ENCODE measurements around the gene ANKRD34B. TPM values are rescaled to one million over a fixed set of nuclear protein-coding genes. Genes with fewer than 3 reads are reported as not detected.

ANKRD34B gene
- polyA plus RNA-seq, 1 donor (not counting 4 experiments of a cell fraction or from before 2014, with no cell fraction given), result not detected

- dilution Hi-C loops (cut with MboI; ENCODE audit: extremely low pct_ligation_motif_present, low sequenced_read_pairs), result no loop called here
- H3K9me3 ChIP-seq (ENCODE audit: control insufficient read depth, low read depth, low read length), result no peaks in the 10 kb centered on the region
- H3K9me1 ChIP-seq (ENCODE audit: control insufficient read depth, extremely low read depth, insufficient read depth, low read length), result no peaks in the 10 kb centered on the region
- FAIRE-seq (no peak), DNase-seq (ENCODE audit: low read depth, low spot score) (no peak)
- no peaks in the 10 kb centered on the region for H3K27me3 ChIP-seq (ENCODE audit: control insufficient read depth, extremely low read depth, insufficient read depth, low read length)
- TF ChIP-seq CTCF (optimal IDR thresholded peaks at IDR 0.05 in 1 of 3, IDR thresholded peaks at IDR 0.05 in 1 of 3, conservative IDR thresholded peaks at IDR 0.05 in 1 of 3; ENCODE audit: extremely low read depth in 1 of 3, insufficient read depth in 2 of 3, low read length in 3 of 3), result no peak
- TF ChIP-seq EZH2 (IDR thresholded peaks at IDR 0.05; ENCODE audit: low read length), result no peak
- H3K4me3 ChIP-seq (ENCODE audit: control insufficient read depth in 2 of 3, extremely low read depth in 1 of 3, insufficient read depth in 2 of 3, low read depth in 1 of 3, low read length in 3 of 3), result no peak overlapping the region
- no peak overlapping the region for H3K9ac ChIP-seq (ENCODE audit: control insufficient read depth, extremely low read depth, insufficient read depth, low read length)
- H3K4me1 ChIP-seq (ENCODE audit: control insufficient read depth, extremely low read depth, insufficient read depth, low read length), result no peaks in the 10 kb centered on the region
- H3K4me2 ChIP-seq (ENCODE audit: control insufficient read depth, extremely low read depth, insufficient read depth, low read depth, low read length), result no peak overlapping the region
- no peaks in the 10 kb centered on the region for H4K20me1 ChIP-seq (ENCODE audit: control insufficient read depth, extremely low read depth, insufficient read depth, low read length)
- no peaks in the 10 kb centered on the region for H3K79me2 ChIP-seq (ENCODE audit: control insufficient read depth, insufficient read depth, low read length)
- no peaks in the 10 kb centered on the region for H3K36me3 ChIP-seq (ENCODE audit: control insufficient read depth in 2 of 2, extremely low read depth in 1 of 2, insufficient read depth in 2 of 2, low read length in 2 of 2)
- no peak overlapping the region for H3K27ac ChIP-seq (ENCODE audit: control insufficient read depth, insufficient read depth, low read length)
- no peak overlapping the region for H2AFZ ChIP-seq (ENCODE audit: control insufficient read depth, low read length)
Observed at GRCh38 chr5:80594810-80595209, 24.7 kb upstream of the ANKRD34B start.

GRCh38 chr5:80592761-80593160 lies 22.7 kb upstream of the ANKRD34B start:
- Histone ChIP-seq H3K36me3 (ENCODE audit: control insufficient read depth in 2 of 2, extremely low read depth in 1 of 2, insufficient read depth in 2 of 2, low read length in 2 of 2) (no peaks in the 10 kb centered on the region), H4K20me1 (ENCODE audit: control insufficient read depth, extremely low read depth, insufficient read depth, low read length) (no peaks in the 10 kb centered on the region), H2AFZ (ENCODE audit: control insufficient read depth, low read length) (no peak overlapping the region), H3K9me1 (ENCODE audit: control insufficient read depth, extremely low read depth, insufficient read depth, low read length) (no peaks in the 10 kb centered on the region), H3K27ac (ENCODE audit: control insufficient read depth, insufficient read depth, low read length) (no peak overlapping the region), H3K79me2 (ENCODE audit: control insufficient read depth, insufficient read depth, low read length) (no peaks in the 10 kb centered on the region), H3K27me3 (ENCODE audit: control insufficient read depth, extremely low read depth, insufficient read depth, low read length) (no peaks in the 10 kb centered on the region), H3K9ac (ENCODE audit: control insufficient read depth, extremely low read depth, insufficient read depth, low read length) (no peak overlapping the region), H3K4me2 (ENCODE audit: control insufficient read depth, extremely low read depth, insufficient read depth, low read depth, low read length) (no peak overlapping the region), H3K4me3 (ENCODE audit: control insufficient read depth in 2 of 3, extremely low read depth in 1 of 3, insufficient read depth in 2 of 3, low read depth in 1 of 3, low read length in 3 of 3) (no peak overlapping the region), H3K4me1 (ENCODE audit: control insufficient read depth, extremely low read depth, insufficient read depth, low read length) (no peaks in the 10 kb centered on the region), H3K9me3 (ENCODE audit: control insufficient read depth, low read depth, low read length) (no peaks in the 10 kb centered on the region)
- no peak for FAIRE-seq
- DNase-seq (ENCODE audit: low read depth, low spot score), result no peak
- TF ChIP-seq CTCF (optimal IDR thresholded peaks at IDR 0.05 in 1 of 3, IDR thresholded peaks at IDR 0.05 in 1 of 3, conservative IDR thresholded peaks at IDR 0.05 in 1 of 3; ENCODE audit: extremely low read depth in 1 of 3, insufficient read depth in 2 of 3, low read length in 3 of 3), result no peak
- no peak for TF ChIP-seq EZH2 (IDR thresholded peaks at IDR 0.05; ENCODE audit: low read length)
- dilution Hi-C loops (cut with MboI; ENCODE audit: extremely low pct_ligation_motif_present, low sequenced_read_pairs), result no loop called here
